Common myeloid progenitor, CD34-positive (primary cell): ENCODE data around the gene PCMT1.
A peak's percentile ranks its signal among the peaks of the same experiment; 100 is the strongest.

Experiments
- CTCF ChIA-PET: fragments of 350-600 bp; sonication (Branson Sonifier 250); formaldehyde crosslinking; loops from one replicate; lab custom pipeline; 2021; ENCODE audit warnings: antibody characterized with exemption; lab: Charles Lee
- POLR2A ChIA-PET: fragments of 350-600 bp; sonication (Branson Sonifier 250); formaldehyde crosslinking; loops from one replicate; lab custom pipeline; 2021; ENCODE audit warnings: antibody characterized with exemption; lab: Charles Lee
- DNase-seq, 3 donors: peaks; one replicate each; pipeline versions ENCODE4 v3.0.0 to v3.0.0-alpha.2; 2013
- H3K27ac ChIP-seq, 2 experiments: 1 replicate in 1 of 2; 2 replicates in 1 of 2; pipeline ENCODE4 v1.7.0; 2013; ENCODE audit warnings: inconsistent platforms in 2 of 2, low read length in 2 of 2, mild to moderate bottlenecking in 2 of 2, low read depth in 1 of 2, moderate library complexity in 1 of 2; ENCODE audit not compliant: severe bottlenecking in 2 of 2, insufficient read depth in 1 of 2, poor library complexity in 1 of 2
- H3K27me3 ChIP-seq, 5 experiments: replicated peaks in 2 of 5; 1 replicate in 3 of 5; 2 replicates in 2 of 5; pipeline versions ENCODE4 v1.6.1 to v1.7.0; 2013; ENCODE audit warnings: low read length in 4 of 5, mild to moderate bottlenecking in 2 of 5, moderate library complexity in 2 of 5, inconsistent platforms in 1 of 5; ENCODE audit not compliant: insufficient read depth in 5 of 5, control insufficient read depth in 4 of 5
- H3K36me3 ChIP-seq, 4 experiments: 1 replicate in 2 of 4; 2 replicates in 2 of 4; pipeline versions ENCODE4 v1.6.1 to v1.7.0; 2013; ENCODE audit warnings: low read length in 3 of 4, control low read depth in 1 of 4, mild to moderate bottlenecking in 1 of 4; ENCODE audit not compliant: control insufficient read depth in 4 of 4, insufficient read depth in 4 of 4
- H3K4me1 ChIP-seq, 4 experiments: 1 replicate in 3 of 4; 2 replicates in 1 of 4; pipeline versions ENCODE4 v1.6.1 to v1.7.1; 2013; ENCODE audit warnings: low read length in 3 of 4, mild to moderate bottlenecking in 3 of 4, control low read depth in 1 of 4, inconsistent platforms in 1 of 4, moderate library complexity in 1 of 4; ENCODE audit not compliant: control insufficient read depth in 4 of 4, insufficient read depth in 4 of 4; ENCODE audit errors: control extremely low read depth in 1 of 4
- H3K4me3 ChIP-seq, 7 experiments: 1 replicate in 4 of 7; 2 replicates in 3 of 7; pipeline versions ENCODE4 v1.5.1 to v1.7.0; 2013; ENCODE audit warnings: mild to moderate bottlenecking in 7 of 7, low read length in 6 of 7, moderate library complexity in 6 of 7, inconsistent platforms in 2 of 7, low read depth in 2 of 7, control low read depth in 1 of 7; ENCODE audit not compliant: insufficient read depth in 4 of 7, control insufficient read depth in 1 of 7; ENCODE audit errors: extremely low read depth in 1 of 7
- H3K9me3 ChIP-seq, 5 experiments: 1 replicate in 4 of 5; 2 replicates in 1 of 5; pipeline versions ENCODE4 v1.6.1 to v1.7.1; 2013; ENCODE audit warnings: low read length in 4 of 5, mild to moderate bottlenecking in 2 of 5, inconsistent platforms in 1 of 5, low read depth in 1 of 5, moderate library complexity in 1 of 5; ENCODE audit not compliant: control insufficient read depth in 4 of 5, insufficient read depth in 2 of 5; ENCODE audit errors: control extremely low read depth in 1 of 5
- WGBS: methylation state at CpG from one replicate; pipeline ENCODE4 v1.1.5; 2013; ENCODE audit not compliant: insufficient coverage; 5-methylcytosine and 5-hydroxymethylcytosine counted together

Gene PCMT1

DNA sequence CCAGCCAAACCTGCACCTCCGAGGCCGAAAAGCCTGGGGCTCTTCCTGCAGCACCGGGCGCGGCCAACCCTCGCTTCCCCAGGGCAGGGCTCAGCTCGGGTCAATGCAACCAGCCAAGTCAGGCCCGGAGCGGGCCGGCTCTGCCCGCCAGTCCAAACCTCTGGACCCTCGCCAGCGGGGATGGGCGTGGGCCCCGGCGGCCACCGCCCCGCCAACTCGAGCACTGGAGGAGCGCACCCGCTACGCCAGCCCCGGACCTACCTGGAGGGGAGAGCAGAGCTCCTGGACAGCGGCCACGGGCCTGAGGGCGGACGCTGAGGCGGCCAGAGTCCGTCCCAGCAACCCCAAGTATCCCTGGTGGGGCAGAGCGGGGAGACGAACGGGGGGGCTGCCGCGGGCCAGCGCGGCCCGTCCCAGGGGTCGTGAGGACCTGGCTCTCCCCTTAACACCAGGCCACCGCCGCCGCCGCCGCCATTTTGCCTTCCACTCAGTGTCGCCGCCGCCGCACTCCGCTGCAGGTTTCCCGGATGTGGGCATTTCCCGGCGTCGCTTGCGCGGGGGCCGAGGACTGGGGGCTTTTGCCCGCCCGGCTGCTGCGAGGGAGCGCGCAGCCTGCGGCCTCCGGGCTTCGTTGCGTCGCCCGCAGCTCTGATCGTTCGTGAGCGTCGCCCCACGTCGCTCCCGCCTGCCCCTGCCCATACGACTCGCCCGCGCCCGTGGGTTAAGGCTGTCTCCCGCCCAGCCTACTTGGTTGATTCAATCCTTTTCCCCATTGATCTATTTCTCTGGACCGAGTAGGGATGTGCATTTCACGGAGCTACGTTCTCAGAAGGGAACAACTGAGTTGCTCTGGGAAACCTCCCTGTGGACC is 31.7 kb upstream of the PCMT1 start, which contains the start of gene LATS1:
Gene LATS1 (minus strand): TSS at position 514 of the 871 bp plus-strand sequence. CDS start 15,975 bp downstream, outside the sequence.
- ChIA-PET CTCF (interaction anchor here (0.7 to 1.9 kb wide), 8 partner anchors 11 to 206 kb away, joined by 3 to 9 read pairs (median 3); no protein-coding TSS in a partner anchor), POLR2A (interaction anchor here (0.6 to 1.2 kb wide), 6 partner anchors 9 to 91 kb away, joined by 3 to 4 read pairs (median 3); partner anchors contain the start of genes NUP43 and PCMT1)
- H3K27ac ChIP-seq, result peak within 1 kb of the TSS; percentile 90 to 97
- under 1% methylated on average over 73 of the region's 82 CpGs for WGBS
- H3K27me3 ChIP-seq, result no peaks in the 10 kb centered on the region
- peaks cover 10 to 43% (median 13%) of the 10 kb centered on the region in 4 experiments for H3K4me1 ChIP-seq
- peak within 1 kb of the TSS; percentile 76 to 99 (median 93) for H3K4me3 ChIP-seq
- H3K36me3 ChIP-seq, result peaks cover 0 to 8% (median 1%) of the 10 kb centered on the region in 4 experiments
- H3K9me3 ChIP-seq, result no peaks in the 10 kb centered on the region
- DNase-seq, result peak; percentile 87 to 96 (median 94)

DNA sequence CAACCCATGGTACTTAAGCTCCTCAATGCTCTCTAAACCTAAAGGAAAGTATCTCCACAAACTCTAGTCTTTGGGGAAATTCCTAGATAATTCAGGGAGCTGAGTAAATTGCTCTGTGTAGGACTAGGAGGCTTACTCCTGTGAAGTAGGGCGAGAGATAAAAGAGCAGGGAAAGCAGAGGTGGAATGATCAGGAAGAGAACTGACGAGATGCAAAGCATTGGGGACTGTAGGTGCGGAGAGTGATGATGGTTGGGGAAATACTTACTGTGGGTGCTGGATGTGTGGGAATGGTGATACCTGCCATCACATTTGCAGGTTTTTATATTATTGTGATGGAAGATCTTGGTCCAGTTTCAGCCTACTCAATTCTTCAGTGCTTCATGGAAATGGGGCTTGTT is 30.0 kb upstream of the PCMT1 start:
- ChIA-PET CTCF (interaction anchor here (1.4 kb wide), 1 partner anchor 34 kb away, joined by 3 read pairs; no protein-coding TSS in a partner anchor), POLR2A (no interaction called here)
- no peak for DNase-seq
- no peak overlapping the region for H3K27ac ChIP-seq
- peaks cover 10 to 43% (median 13%) of the 10 kb centered on the region in 4 experiments for H3K4me1 ChIP-seq
- H3K27me3 ChIP-seq, result no peaks in the 10 kb centered on the region
- H3K9me3 ChIP-seq, result no peaks in the 10 kb centered on the region
- peaks cover 0 to 11% (median 1%) of the 10 kb centered on the region in 4 experiments for H3K36me3 ChIP-seq
- WGBS, result 94% methylated on average over 3 of the region's 3 CpGs
- no peak overlapping the region for H3K4me3 ChIP-seq

DNA sequence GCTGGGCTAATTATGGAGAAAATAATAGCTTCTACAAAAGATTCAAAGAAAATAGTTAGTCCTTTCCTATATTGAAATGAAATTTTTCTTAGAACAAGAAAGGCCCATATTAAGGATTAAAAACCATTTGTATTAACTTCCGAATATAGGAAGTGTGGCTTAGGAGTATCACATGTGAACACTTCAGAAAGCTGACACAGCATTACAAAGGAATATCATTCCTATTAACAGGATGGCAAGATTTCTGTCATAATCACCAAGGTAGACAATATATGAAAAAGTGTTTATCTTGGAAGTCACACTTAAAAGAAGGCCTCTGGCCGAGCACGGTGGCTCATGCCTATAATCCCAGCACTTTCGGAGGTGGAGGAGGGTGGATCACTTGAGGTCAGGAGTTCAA is 26.3 kb upstream of the PCMT1 start:
- DNase-seq, result no peak
- Histone ChIP-seq H3K4me3 (no peak overlapping the region), H3K9me3 (no peaks in the 10 kb centered on the region), H3K27ac (no peak overlapping the region), H3K36me3 (peaks cover 2 to 27% (median 9%) of the 10 kb centered on the region in 4 experiments), H3K27me3 (no peaks in the 10 kb centered on the region), H3K4me1 (peaks cover 5 to 26% (median 14%) of the 10 kb centered on the region in 4 experiments)
- 93% methylated on average over 3 of the region's 4 CpGs for WGBS
- ChIA-PET POLR2A (no interaction called here), CTCF (interaction anchor here (0.8 to 1.9 kb wide), 5 partner anchors 9 to 116 kb away, joined by 3 to 6 read pairs (median 3); no protein-coding TSS in a partner anchor)

DNA sequence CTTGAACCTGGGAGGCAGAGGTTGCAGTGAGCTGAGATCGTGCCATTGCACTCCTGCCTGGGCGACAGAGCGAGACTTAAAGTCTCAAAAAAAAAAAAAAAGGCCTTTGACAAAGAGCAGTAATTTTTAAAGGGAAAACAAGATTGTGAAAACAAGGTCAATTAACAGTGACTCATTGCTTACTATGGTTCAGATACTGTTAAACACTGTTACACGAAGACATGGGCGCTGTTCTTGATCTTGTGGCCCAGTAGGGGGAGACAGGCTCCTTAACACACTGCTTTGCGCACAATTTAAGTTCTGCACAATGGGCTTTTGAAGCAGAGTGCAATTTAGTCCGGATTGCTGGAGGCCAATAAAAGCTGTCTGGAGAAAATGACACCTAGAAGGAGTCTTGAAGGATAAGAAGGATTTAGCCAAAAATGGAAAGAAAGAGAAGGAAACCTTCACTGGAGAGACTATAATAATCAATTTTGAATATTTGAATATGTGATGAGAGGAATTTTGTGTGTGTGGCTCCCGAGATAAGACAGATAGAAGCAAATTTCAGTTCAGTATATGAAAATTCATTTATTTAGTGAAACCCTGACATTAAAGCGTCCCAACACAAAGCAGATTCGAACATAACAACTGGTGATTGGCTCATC is 25.6 kb upstream of the PCMT1 start:
- Histone ChIP-seq H3K36me3 (peaks cover 2 to 27% (median 9%) of the 10 kb centered on the region in 4 experiments), H3K4me3 (no peak overlapping the region), H3K27me3 (no peaks in the 10 kb centered on the region), H3K9me3 (no peaks in the 10 kb centered on the region), H3K27ac (no peak overlapping the region), H3K4me1 (peaks cover 5 to 30% (median 16%) of the 10 kb centered on the region in 4 experiments)
- ChIA-PET CTCF (interaction anchor here (0.6 to 3.6 kb wide), 9 partner anchors 8 to 116 kb away, joined by 3 to 15 read pairs (median 3); partner anchors contain the start of gene NUP43), POLR2A (interaction anchor here (0.6 kb wide), 1 partner anchor 74 kb away, joined by 7 read pairs; no protein-coding TSS in a partner anchor)
- WGBS, result 64% methylated on average over 9 of the region's 10 CpGs
- peak; percentile 75 to 83 (median 83) for DNase-seq

DNA sequence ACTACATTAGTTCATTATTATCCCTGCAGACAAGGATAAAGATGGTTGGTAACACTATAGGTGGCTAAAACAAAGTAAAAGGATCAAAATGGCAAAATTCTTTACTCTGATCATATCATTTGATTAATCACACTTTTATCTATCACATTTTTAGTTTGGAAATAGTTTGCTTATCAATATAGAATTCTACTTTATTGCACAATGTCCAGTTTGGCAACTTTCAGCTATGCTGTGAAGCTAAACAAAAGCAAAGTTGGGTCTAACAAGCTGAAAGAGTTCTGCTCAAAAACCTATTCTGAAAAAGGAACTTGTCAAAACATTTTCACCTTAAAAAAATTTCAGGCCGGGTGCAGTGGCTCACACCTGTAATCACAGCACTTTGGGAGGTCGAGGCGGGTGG is 23.8 kb upstream of the PCMT1 start:
- Histone ChIP-seq H3K27me3 (no peaks in the 10 kb centered on the region), H3K36me3 (peaks cover 4 to 41% (median 17%) of the 10 kb centered on the region in 4 experiments), H3K4me1 (peaks cover 6 to 28% (median 21%) of the 10 kb centered on the region in 4 experiments), H3K9me3 (no peaks in the 10 kb centered on the region), H3K27ac (no peak overlapping the region), H3K4me3 (no peak overlapping the region)
- 82% methylated on average over 2 of the region's 3 CpGs for WGBS
- no peak for DNase-seq
- POLR2A ChIA-PET, result interaction anchor here (1.2 kb wide), 1 partner anchor 8 kb away, joined by 3 read pairs; the partner anchor contains the start of gene LATS1
- CTCF ChIA-PET, result interaction anchor here (0.7 to 3.6 kb wide), 5 partner anchors 20 to 110 kb away, joined by 3 to 15 read pairs (median 3); partner anchors contain the start of gene NUP43

DNA sequence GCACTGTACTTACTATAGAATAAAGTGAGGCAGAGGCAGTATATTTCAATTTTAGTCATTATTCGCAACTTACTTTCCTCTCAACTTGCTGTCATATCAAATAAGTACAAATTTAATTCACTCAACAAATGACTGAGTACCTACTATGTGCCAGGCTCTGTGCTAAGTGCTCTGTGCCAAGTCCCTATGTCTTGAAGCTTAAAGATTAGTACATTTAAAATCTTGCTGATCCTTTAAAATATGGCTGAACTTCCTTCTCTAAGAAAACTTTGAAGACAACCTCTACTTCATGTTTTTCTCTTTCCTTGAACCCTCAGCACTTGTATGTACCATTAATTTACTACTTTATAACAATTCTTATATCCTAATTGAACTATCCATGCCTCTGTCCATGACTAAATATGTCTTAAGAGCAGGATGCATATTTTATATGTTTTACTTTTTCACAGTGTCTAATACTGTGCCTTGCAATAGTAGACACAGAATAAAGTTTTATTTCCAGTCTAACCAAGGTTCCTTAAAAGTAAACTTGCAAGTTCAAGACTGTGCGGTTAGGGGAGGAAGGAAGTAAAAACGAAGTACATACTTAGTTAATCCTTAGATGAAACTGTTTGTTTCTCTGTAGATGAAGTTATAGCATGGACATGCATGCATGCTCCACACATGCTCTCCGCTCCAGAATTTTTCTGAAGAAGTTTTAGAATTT is 21.6 kb upstream of the PCMT1 start:
- H3K36me3 ChIP-seq, result peaks cover 4 to 44% (median 23%) of the 10 kb centered on the region in 4 experiments
- no peaks in the 10 kb centered on the region for H3K9me3 ChIP-seq
- CTCF ChIA-PET, result interaction anchor here (0.8 to 1.4 kb wide), 3 partner anchors 10 to 26 kb away, joined by 3 to 5 read pairs (median 4); partner anchors contain the start of gene LATS1
- DNase-seq, result peak; percentile 56 to 90 (median 80)
- WGBS, result 0% methylated on average over 1 of the region's 4 CpGs
- peak overlapping the region in 1 of 2 experiments; percentile 67 for H3K27ac ChIP-seq
- H3K27me3 ChIP-seq, result no peaks in the 10 kb centered on the region
- H3K4me3 ChIP-seq, result peak overlapping the region in 3 of 7 experiments; percentile 6 to 41 (median 33)
- POLR2A ChIA-PET, result no interaction called here
- peaks cover 6 to 28% (median 21%) of the 10 kb centered on the region in 4 experiments for H3K4me1 ChIP-seq
